Caki2 (cell line): ENCODE measurements around the gene GNA12. TPM values are rescaled to one million over a fixed set of nuclear protein-coding genes. Genes with fewer than 3 reads are reported as not detected.

Experiments used
- DNase-seq: peaks from one replicate; pipeline ENCODE4 v3.0.0-alpha.2; 2015; ENCODE audit warnings: low read depth
- in situ Hi-C: cut with HindIII; loops from 2 replicates; pipeline ENCODE4 v1.10.0; 2016; ENCODE audit warnings: low sequenced_read_pairs, low pct_unique_long_range_greater_than_20kb, mixed read lengths
- total RNA-seq: library from RNA; depleted of rRNA; stranded (reverse); fragments of >200 nt; shearing (Covaris generic); gene quantifications from 2 replicates; pipeline ENCODE4 v1.2.3, GENCODE V29; 2014; ENCODE audit warnings: low replicate concordance

Gene GNA12
- total RNA-seq, 1 experiment from 2014 or later, result 62.7 TPM

DNA sequence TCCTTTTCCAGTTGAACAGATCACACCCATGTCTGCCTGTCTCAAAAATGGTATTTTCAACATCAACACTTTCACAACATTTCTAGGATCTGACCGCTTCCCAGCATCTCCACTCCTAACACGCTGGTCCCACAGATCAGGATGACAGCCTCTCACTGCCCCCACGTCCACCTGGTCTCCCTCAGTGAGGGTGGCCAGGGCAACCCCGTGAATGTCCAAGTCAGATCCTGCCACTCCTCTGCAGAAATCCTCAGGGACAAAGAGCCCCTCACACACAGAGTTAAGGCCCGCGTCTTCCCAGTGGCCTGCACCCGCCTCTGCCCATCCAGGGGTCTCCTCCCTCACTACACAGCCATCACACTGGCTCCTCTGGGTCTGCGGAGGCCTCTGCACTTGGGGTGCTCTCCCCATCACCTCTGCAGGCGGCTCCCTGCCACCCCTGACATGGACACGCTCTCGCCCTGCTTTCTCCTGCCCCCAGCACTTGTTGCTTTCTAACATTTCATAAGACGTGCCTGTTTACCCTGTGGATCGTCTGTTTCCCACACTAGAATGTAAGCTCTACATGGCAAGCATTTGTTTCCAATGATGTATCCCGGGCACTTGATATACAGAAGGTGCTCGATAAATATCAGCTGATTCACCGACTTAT lies 20.0 kb downstream of the GNA12 start:
- in situ Hi-C loops, result no loop called here

DNA sequence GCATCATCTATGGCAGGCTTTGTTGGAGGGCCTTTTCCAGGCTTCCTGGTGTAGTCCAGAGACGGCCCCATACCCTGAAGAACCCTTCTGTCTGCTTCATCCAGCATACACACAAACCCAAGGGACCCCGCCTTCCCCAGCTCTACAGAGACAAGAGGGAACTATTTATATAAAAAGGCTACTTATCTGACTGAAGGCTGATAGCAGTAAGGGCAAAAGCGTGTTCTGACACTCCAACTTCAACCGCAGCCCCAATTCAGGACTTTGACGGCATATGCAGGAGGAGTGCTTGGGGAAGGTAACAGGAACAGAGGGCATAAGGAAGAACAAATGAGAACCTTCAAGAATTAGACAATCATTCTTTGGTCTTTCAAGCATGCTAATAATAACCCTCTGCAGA lies 21.0 kb downstream of the GNA12 start:
- in situ Hi-C loops, result no loop called here
- no peak for DNase-seq

More for the DNA sequence above, 20.0 kb downstream of the GNA12 start:
- no peak for DNase-seq

DNA sequence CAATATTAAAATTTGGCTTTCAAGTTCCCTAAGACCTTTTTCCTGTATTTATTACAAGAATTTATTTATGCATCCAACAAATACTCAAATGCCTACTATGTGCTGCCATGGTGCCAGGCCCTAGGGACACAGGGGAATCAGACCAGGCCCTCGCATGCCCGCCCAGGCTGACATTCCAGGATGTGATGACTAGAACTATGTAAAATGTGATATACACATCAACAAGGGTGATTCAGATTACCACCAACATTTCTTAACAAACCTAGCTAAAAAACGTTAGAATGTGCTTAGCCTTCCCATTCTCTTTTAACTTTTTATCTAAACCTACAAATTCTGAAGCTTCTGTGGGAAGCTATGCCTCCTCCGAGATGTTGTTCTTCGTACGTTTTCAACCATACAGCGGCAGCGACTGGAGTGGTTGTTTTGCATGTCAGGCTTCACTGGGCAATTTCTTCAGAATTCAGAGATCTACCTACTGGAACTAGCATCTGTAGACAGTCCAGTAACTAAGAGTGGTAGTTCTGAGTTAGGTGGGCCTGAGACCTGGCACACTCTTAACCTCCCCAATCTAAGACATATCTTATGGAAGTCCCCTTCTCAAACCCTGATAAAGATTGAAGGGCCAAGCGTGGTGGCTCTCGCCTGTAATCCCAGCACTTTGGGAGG lies 22.1 kb downstream of the GNA12 start:
- no peak for DNase-seq

DNA sequence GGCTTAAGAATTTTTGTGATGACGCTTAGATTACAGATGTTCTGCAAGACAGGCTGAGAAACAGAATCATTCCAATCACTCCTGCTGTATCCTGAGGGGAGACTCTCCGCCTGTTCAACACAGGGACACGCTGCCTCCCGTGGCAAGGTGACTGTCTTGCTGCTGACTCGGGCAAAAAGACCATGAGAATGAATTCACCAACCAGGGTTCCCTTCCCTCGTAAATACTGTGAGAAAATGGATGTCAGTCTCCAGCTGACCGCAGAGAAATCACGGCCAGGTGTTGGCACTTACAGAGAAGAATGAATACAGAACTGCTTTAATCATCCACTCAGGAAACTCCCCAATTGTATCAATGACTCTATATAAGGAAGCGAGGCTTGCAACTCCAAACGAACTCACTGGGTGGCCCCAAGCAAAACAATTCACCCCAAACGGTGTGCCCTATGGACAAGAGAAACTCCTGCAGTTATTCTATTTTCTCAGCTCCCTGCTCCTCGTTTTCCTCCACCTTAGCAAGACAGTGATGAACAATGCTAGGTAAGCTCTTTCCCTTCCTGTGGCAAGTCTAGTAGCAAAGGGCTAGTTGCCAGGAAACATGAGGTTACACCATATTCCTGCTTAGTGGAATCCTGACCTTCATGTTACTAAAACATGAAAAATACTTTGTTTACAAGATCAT lies 22.8 kb downstream of the GNA12 start:
- in situ Hi-C loops, result no loop called here
- DNase-seq, result peak; percentile 84

More for the DNA sequence above, 22.1 kb downstream of the GNA12 start:
- in situ Hi-C loops, result no loop called here

DNA sequence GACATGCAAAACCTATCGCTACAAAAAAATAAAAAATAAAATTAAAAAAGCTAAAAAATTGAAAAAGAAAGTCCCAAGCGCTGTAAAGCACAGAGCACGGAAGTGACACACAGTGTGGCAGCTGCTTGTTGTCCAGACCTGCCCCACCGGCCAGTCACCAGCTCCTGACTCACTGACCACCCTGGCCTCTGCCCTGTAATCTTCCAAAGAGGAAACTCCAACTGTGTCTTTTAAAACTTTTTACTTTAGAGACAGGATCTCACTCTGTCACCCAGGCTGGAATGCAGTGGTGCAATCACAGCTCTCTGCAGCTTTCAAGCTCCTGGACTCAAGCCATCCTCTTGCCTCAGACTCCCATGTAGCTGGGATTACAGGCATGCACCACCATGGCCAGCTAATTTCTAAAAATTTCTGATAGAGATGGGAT lies 23.6 kb downstream of the GNA12 start:
- DNase-seq, result peak; percentile 86
- in situ Hi-C loops, result no loop called here

DNA sequence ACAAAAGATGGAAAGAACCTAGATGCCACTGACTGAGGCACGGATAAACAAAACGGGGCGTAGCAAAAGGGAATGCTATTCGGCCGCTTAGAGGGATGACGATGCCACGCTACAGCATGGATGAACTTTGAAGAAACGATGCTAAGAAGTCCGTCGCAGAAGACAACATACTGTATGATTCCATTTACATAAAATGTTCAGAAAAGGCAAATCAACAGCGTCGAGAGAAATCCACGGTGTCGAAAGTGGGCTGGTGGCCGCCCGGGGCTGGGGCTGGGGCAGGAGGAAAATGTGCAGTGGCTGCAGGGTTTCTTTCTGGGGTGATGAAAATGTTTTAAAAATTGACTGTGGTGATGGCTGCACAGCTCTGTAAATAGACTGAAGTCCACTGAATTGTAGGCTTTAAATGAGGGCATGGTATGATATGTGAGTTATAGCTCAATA lies 24.1 kb downstream of the GNA12 start:
- in situ Hi-C loops, result no loop called here
- DNase-seq, result no peak

DNA sequence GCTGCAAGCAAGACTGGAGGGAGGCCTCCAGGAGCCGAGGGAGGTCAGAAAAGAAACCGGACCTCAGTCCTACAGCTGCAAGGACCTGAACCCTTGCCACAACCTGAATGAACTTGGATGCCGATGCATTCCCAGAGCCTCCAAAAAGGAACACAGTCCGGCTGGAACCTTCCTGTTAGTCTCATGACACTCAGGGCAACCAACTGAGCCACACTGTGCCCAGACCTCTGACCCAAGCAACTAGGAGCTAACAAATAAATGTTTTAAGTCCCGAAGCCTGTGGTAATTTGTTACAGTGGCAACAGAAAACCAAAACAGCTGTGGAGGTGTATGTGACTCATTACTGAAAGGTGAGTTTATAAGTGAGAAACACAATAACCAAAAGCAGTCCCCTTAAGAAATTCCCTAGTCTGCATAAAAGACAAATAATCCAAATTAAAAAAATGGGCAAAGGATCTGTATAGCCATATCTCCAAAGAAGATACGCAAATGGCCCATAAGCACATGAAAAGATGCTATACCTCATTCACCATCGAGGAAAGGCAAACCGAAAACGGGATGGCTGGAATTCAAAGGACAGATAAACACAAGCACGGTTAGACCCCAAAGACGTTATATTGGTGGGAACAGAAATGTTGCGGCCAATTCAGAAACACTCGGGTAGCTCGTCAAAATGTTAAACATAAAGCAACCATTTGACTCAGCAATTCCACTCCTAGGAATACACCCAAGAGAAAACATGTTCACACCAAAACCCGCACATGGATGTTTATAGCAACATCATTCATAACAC lies 24.8 kb downstream of the GNA12 start:
- no peak for DNase-seq
- in situ Hi-C loops, result no loop called here

DNA sequence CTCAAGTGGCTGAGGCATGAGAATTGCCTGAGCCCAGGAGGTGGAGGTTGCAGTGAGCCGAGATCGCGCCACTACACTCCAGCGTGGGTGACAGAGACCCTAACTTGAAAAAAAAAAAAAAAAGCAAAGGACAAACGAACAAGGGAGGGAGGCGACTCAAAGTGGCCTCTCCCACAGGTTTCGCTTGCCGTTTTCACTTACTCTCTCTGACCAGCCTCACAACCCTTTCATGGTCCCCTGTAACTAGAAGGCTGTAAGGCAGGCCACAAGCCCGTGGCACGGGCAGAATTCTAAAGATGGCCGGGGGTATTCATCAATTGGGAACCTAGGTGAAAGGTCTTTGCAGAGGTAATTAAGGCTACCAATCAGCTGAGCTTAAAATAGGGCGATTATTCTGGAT lies 25.5 kb downstream of the GNA12 start:
- no peak for DNase-seq
- in situ Hi-C loops, result no loop called here

DNA sequence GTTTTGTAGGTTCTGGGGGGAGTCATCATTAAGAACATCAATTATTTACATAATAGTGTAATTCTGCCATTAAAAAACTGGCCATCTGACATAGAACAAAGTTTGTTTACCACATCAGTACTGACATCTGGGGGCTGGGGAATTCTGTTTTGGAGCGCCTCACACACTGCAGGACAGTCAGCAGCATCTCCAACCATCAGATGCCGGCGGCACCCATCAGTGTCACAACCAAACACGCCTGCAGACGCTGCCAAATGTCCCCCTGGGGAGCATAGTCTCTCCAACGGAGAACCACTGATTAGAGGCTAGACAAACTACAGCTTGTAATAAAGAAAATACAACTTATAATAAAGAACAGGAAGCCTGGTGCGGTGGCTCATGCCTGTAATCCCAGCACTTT lies 26.0 kb downstream of the GNA12 start:
- no peak for DNase-seq
- in situ Hi-C loops, result no loop called here

DNA sequence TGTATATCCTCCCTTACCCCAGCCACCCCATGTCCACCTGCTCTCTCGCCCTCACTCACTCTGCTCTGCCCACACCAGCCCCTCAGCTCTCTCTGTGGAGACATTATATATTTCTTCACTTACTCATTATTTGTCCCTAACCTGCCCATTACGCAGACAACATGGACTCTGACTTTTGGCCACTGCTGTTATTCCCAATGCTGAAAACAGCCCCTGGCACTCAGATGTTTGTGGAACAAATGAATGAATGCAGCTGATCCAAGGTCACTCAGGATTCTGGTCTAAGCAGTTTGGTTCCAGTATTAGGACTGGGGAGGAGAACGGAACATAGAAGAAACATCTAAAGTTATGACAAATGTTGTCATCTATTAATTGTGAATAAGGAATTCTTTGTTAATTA lies 26.7 kb downstream of the GNA12 start:
- no peak for DNase-seq
- in situ Hi-C loops, result no loop called here

DNA sequence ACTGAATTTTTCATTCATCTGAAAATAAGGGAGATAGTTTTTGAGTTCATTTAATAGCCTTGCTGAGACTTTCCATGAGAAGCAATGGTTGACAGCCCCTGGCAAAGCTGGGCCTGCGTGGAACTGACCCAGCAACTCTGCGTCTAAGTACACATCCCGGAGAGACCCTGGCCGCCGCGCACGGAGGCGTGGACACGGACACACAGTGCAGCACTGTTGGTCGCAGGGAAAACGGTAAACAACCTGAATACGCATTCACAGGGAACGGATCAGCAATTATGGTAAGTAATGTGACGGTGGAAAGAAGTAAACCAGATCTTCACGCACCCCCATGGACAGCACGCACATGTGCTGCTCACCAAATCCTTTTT lies 28.2 kb downstream of the GNA12 start:
- DNase-seq, result no peak
- in situ Hi-C loops, result no loop called here

DNA sequence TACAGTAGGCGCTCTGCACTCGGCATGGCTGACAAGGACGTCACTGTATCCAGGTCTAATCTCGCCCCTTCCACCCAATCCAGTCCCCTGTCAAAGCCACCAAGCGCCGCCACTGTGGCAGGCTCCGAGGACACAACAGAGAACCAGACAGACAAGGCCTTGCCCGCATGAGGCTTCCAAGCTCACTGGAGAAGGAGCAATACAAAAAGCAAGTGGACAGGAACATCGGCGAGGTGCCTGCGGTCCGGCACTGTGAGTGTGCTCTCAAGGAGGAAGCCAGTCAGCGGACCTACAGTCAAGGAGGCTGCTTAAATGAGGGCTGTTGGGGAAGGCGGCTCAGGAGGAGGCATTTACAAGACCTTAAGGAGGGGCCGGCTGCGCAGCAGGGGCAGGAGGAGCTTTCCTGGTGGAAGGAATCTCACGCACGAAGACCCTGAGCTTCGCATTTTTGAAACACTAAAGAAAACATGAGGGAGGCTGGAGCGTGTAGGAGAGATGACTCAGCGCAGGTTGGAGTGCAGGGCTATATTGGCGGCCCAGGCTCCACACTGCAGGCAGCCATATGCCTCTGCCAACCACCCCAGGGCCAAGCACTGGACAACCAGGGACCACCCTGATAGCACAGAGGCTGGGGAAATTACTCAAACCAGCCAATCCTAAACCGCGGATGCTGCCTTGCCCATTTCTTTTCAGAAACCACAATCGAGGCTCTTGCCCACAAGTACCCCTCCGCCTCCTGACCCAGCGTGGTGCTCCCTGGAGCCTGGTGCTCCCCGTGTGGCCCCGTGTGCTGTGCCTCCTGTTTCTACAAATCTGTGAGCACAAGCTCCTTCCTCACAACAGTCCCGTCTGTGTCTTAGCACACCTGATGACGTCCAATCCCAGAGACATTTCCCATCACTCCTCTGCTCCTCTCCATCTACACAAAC lies 28.9 kb downstream of the GNA12 start:
- DNase-seq, result peak; percentile 84
- in situ Hi-C loops, result no loop called here

DNA sequence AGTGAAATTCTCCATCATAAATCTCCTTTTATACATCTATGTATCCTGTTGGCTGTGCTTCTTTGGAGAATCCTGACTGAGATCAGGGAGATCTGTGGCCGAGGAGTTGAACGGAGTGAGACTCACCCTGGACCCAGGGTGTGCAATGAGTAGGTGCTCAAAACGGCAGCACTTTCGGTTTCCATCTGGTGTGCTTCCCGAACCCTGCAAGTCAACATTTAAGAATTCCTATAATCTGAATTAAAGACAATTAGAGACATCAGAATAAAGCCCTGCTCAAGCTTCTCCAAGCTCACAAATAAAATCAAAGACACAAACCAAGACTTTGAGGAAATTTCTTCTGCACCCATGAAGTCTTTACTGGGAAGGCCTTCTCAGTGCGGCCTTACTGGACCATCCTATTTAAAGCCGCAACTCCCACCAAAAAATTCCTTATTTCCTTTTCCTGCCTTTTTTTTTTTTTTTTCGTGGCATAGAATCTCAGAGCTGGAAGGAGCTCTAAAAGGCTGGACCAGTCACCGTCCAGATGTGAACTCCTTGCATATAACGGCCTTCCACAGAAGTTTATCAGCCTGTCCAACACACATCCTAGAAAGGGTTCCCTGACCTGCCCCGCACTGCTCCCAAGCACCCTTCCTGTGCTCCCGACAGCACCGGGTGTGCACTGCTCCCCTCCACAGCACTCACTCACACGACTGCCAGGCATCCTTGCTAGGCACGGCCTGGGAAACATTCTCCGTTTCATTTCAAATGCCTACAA lies 29.7 kb downstream of the GNA12 start:
- in situ Hi-C loops, result no loop called here
- DNase-seq, result no peak

DNA sequence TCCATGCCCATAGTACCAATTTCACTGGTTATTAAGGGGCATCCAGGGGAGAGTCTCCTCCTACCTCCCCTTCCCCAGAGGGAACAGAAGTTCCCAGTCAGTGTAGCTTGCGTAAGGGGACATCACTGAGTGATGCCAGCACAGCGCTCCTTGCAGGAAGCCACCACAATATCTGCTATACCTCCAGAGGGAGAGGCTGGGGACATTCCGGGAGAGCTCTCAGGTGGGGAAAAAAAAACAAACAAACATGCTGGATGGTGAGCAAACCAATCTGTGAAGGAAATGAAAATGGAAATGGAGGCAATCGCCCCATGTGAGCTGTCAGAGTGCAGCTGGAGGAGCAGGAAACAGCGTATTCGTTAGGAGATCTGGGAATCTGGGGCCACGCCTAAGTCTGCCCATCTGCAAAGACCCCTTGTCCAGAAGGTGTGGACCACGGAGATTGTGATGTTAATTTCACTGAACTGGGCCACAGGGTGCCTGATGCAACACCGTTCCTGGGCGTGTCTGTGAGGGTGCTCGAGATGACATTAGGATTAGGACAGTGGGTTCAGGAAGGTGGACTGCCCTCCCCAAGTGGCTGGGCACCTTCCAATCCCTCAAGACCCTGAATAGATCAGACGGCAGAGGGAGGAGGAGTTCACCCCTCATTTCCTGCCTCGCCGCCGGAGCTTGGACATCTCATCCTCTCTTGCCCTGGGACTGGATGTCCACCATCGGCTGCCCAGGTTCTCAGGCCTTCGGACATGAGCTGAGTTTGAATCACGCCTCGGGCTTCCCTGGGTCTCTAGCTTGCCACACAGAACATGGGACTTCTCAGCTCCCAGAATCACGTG lies 30.5 kb downstream of the GNA12 start:
- peak; percentile 95 for DNase-seq
- in situ Hi-C loops, result no loop called here

DNA sequence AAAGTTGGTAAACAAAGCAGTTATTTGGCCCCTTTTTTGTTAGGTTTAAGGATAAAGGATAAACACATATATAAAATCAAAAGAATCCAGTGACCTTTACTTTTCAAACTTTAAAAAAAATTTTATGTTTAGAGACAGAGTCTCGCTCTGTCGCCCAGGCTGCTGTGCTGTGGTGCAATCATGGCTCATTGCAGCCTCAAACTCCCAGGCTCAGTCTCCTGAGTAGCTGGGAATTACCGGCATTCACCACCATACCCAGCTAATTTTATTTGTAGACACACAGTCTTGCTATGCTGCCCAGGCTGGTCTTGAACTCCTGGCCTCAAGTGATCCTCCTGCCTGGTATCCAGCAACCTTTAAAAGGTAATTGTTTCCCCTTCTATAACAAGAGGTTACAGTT lies 31.3 kb downstream of the GNA12 start:
- DNase-seq, result no peak
- in situ Hi-C loops, result no loop called here

DNA sequence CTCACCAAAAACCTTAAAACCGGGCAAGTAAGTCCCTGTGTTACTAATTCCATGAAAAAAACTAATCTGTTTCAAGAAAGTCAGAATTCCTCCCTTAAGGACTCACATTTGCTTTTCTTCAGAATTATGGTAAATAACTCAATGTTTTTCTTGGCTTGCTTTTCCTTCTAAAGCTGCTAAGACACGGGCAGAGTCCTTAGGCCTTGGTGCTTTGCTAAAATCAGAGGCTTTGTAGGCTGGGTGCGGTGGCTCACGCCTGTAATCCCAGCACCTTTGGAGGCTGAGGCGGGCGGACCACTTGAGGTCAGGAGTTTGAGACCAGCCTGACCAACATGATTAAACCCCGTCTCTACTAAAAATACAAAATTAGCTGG lies 32.0 kb downstream of the GNA12 start:
- no peak for DNase-seq
- in situ Hi-C loops, result no loop called here
